GM23338 (cell line): ENCODE data around the gene ZBTB24. TPM values are rescaled to one million over a fixed set of nuclear protein-coding genes. Genes with fewer than 3 reads are reported as not detected.
A peak's percentile ranks its signal among the peaks of the same experiment; 100 is the strongest.

Source experiments
- ATAC-seq: fragments of 200-7000 bp; cut with Tn5 transposase; 3 replicates; pipeline ENCODE4 v1.9.1; 2020
- DNase-seq: peaks from one replicate; pipeline ENCODE4 v3.0.0-alpha.2; 2015; ENCODE audit warnings: low spot score
- H2AFZ ChIP-seq: fragments of 200-600 bp; sonication (generic); 2 replicates; pipeline ENCODE4 v1.8.0; 2016; ENCODE audit warnings: antibody characterized with exemption, mild to moderate bottlenecking, moderate library complexity
- H3F3A ChIP-seq: fragments of 200-600 bp; sonication (generic); replicated peaks from 2 replicates; pipeline ENCODE4 v1.8.0; 2017; ENCODE audit warnings: antibody characterized with exemption, mixed run types, low read depth
- H3K27ac ChIP-seq: fragments of 200-600 bp; sonication (generic); 2 replicates; pipeline ENCODE4 v1.6.1; 2016; ENCODE audit warnings: low read depth
- H3K27me3 ChIP-seq: fragments of 200-600 bp; sonication (generic); 2 replicates; pipeline ENCODE4 v1.8.0; 2016; ENCODE audit warnings: mild to moderate bottlenecking, mixed run types, moderate library complexity; ENCODE audit not compliant: insufficient read depth
- H3K36me3 ChIP-seq: fragments of 200-600 bp; sonication (generic); 2 replicates; pipeline ENCODE4 v1.8.0; 2016; ENCODE audit warnings: mild to moderate bottlenecking; ENCODE audit not compliant: insufficient read depth
- H3K4me1 ChIP-seq: fragments of 200-600 bp; sonication (generic); 2 replicates; pipeline ENCODE4 v1.8.0; 2016; ENCODE audit warnings: mild to moderate bottlenecking, moderate library complexity; ENCODE audit not compliant: insufficient read depth
- H3K4me2 ChIP-seq: fragments of 200-600 bp; sonication (generic); 2 replicates; pipeline ENCODE4 v1.7.1; 2017; ENCODE audit warnings: mixed run types
- H3K4me3 ChIP-seq: fragments of 200-600 bp; sonication (generic); 2 replicates; pipeline ENCODE4 v1.6.1; 2016; ENCODE audit warnings: mixed run types
- H3K79me2 ChIP-seq: fragments of 200-600 bp; sonication (generic); replicated peaks from 2 replicates; pipeline ENCODE4 v1.8.0; 2017; ENCODE audit warnings: mild to moderate bottlenecking; ENCODE audit not compliant: insufficient read depth
- H3K9me2 ChIP-seq: fragments of 200-600 bp; sonication (generic); 2 replicates; pipeline ENCODE4 v1.8.0; 2017; ENCODE audit not compliant: insufficient read depth
- H4K20me1 ChIP-seq: fragments of 200-600 bp; sonication (generic); replicated peaks from 2 replicates; pipeline ENCODE4 v1.8.0; 2017; ENCODE audit warnings: mild to moderate bottlenecking; ENCODE audit not compliant: insufficient read depth
- H3K27ac Mint-ChIP-seq: 2 replicates; pipeline ENCODE4 v1.8.0; 2020; ENCODE audit warnings: inconsistent platforms, mild to moderate bottlenecking, moderate library complexity, mixed read lengths
- H3K27me3 Mint-ChIP-seq: 3 replicates; pipeline ENCODE4 v1.8.0; 2022; ENCODE audit warnings: low read depth, mild to moderate bottlenecking, moderate library complexity, mixed read lengths, inconsistent platforms; ENCODE audit not compliant: insufficient read depth, poor library complexity
- H3K36me3 Mint-ChIP-seq: 3 replicates; pipeline ENCODE4 v1.8.0; 2021; ENCODE audit warnings: low read depth, mild to moderate bottlenecking, inconsistent platforms, moderate library complexity, mixed read lengths
- H3K4me1 Mint-ChIP-seq: 3 replicates; pipeline ENCODE4 v1.8.0; 2020; ENCODE audit warnings: mild to moderate bottlenecking, inconsistent platforms, mixed read lengths
- H3K4me3 Mint-ChIP-seq: 3 replicates; pipeline ENCODE4 v1.8.0; 2021; ENCODE audit warnings: moderate library complexity, mild to moderate bottlenecking, inconsistent platforms, mixed read lengths
- H3K9me3 Mint-ChIP-seq: 3 replicates; pipeline ENCODE4 v1.8.0; 2020; ENCODE audit warnings: moderate library complexity, mild to moderate bottlenecking, inconsistent platforms, mixed read lengths
- CTCF ChIP-seq, 2 experiments: fragments of 200-600 bp in 1 of 2; sonication (generic) in 1 of 2; conservative IDR thresholded peaks; 2 replicates each; pipeline versions ENCODE4 v1.5.1 to v1.6.1; 2016 to 2017; ENCODE audit warnings: antibody characterized with exemption in 2 of 2, low read depth in 2 of 2, mild to moderate bottlenecking in 2 of 2, moderate library complexity in 1 of 2
- ETS1 ChIP-seq: IDR thresholded peaks from 2 replicates; pipeline ENCODE4 v1.6.1; 2016; ENCODE audit warnings: antibody characterized with exemption
- EZH2 ChIP-seq: fragments of 200-600 bp; sonication (generic); IDR thresholded peaks from one replicate; pipeline ENCODE4 v1.8.0; 2017; ENCODE audit warnings: antibody characterized with exemption, mild to moderate bottlenecking, low read depth; ENCODE audit not compliant: unreplicated experiment
- POLR2AphosphoS5 ChIP-seq: IDR thresholded peaks from 2 replicates; pipeline ENCODE4 v1.6.1; 2016; ENCODE audit warnings: antibody characterized with exemption, low read depth
- ZNF114 ChIP-seq: fragments of 250-450 bp; sonication (Bioruptor Pico); IDR thresholded peaks from 2 replicates; pipeline ENCODE4 v1.5.0; 2020; ENCODE audit warnings: mild to moderate bottlenecking, moderate library complexity
- ZNF331 ChIP-seq: fragments of 250-450 bp; sonication (Bioruptor Pico); IDR thresholded peaks from 2 replicates; pipeline ENCODE4 v1.5.0; 2020; ENCODE audit warnings: low read depth, mild to moderate bottlenecking, moderate library complexity
- ZNF462 ChIP-seq: fragments of 250-450 bp; sonication (Bioruptor Pico); IDR thresholded peaks from 2 replicates; pipeline ENCODE4 v1.5.0; 2020; ENCODE audit warnings: mild to moderate bottlenecking, moderate library complexity
- polyA plus RNA-seq: library from polyadenylated mRNA; unstranded; fragments of >200 nt; fragmentation: Nextera tagmentation; extraction: Ambion mirVana; gene quantifications from 2 replicates; pipeline ENCODE4 v1.2.1, GENCODE V29; 2016
- total RNA-seq: library from RNA; depleted of rRNA; stranded (reverse); fragments of >200 nt; shearing (Covaris generic); gene quantifications from 2 replicates; pipeline ENCODE4 v1.2.3, GENCODE V29; 2014

ZBTB24 gene
- total and polyA plus RNA-seq, 2 experiments from 2014 or later, result 7.9 to 22.0 TPM

DNA sequence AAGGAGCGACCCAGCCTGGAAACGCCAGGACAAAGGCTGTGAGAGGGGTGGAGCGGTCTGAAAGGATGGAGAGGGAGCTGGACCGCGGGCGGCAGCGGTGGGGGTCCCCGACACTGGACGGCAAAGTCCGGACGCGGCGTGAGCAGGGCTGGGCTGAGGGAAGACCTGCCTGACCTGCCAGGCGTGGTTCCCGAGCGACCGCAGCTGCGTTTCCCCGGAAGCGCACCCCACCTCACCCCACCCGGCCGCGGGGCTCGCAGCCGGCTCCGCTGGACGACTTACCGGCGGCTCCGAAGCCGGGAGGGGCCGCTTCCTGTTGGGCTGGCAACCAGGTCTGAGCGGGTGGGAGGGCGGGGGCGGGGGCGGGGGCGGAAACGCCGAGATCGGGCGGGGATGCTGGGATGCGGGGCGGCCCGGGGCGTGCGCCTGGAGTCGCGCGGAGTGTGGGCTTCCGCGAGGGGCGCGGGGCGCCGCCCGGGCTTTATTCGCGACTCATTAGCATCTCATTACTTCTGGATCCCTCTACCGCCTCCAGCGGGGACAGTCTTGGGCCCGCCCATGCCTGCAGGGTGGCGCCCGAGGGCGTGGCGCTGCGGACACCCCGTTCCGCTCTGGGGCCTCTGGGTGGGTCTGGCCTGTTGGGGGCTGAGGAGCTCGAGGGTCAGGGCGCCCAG lies 27.4 kb downstream of the ZBTB24 start, which contains the start of gene MICAL1:
TSS of gene MICAL1 (minus strand) at position 336 of the 674 bp plus-strand sequence. CDS start 1,576 bp downstream, outside the sequence.
- Histone ChIP-seq H3F3A (peaks cover 9% of the 10 kb centered on the region; the same call in 1 of the 2 replicates), H3K4me3 (peak within 1 kb of the TSS; percentile 94), H3K9me2 (no peaks in the 10 kb centered on the region), H3K27me3 (no peaks in the 10 kb centered on the region; the same call in 1 of the 2 replicates), H3K4me2 (peak within 1 kb of the TSS; percentile 91), H2AFZ (peak within 1 kb of the TSS; percentile 99), H3K27ac (no peak within 1 kb of the TSS), H3K79me2 (no peaks in the 10 kb centered on the region), H4K20me1 (peaks cover 4% of the 10 kb centered on the region), H3K36me3 (no peaks in the 10 kb centered on the region), H3K4me1 (peaks cover 30% of the 10 kb centered on the region)
- ATAC-seq (peak; percentile 78), DNase-seq (peak; percentile 72)
- H3K4me1 Mint-ChIP-seq, result peaks cover 38% of the 10 kb centered on the region
- no peak within 1 kb of the TSS for H3K27ac Mint-ChIP-seq
- no peak for TF ChIP-seq ETS1
- peak; percentile 65 for TF ChIP-seq POLR2AphosphoS5
- peaks cover 2% of the 10 kb centered on the region; the same call in 2 of the 3 replicates for H3K36me3 Mint-ChIP-seq
- peak within 1 kb of the TSS; percentile 97 for H3K4me3 Mint-ChIP-seq
- H3K27me3 Mint-ChIP-seq, result peaks cover 27% of the 10 kb centered on the region
- H3K9me3 Mint-ChIP-seq, result no peaks in the 10 kb centered on the region

GRCh38 chr6:109454496-109455436 lies 28.3 kb downstream of the ZBTB24 start:
- no peaks in the 10 kb centered on the region for H3K9me2 ChIP-seq
- DNase-seq, result peak; percentile 48
- peak overlapping the region; percentile 97 for H3K4me3 Mint-ChIP-seq
- H3K27ac Mint-ChIP-seq, result no peak overlapping the region
- no peaks in the 10 kb centered on the region; the same call in 1 of the 3 replicates for H3K36me3 Mint-ChIP-seq
- peaks cover 28% of the 10 kb centered on the region for H3K27me3 Mint-ChIP-seq
- no peaks in the 10 kb centered on the region for H3K9me3 Mint-ChIP-seq
- H3K79me2 ChIP-seq, result no peaks in the 10 kb centered on the region
- peak; percentile 14 for ATAC-seq
- H3K4me1 Mint-ChIP-seq, result peaks cover 43% of the 10 kb centered on the region
- H3F3A ChIP-seq, result peaks cover 9% of the 10 kb centered on the region; the same call in 1 of the 2 replicates
- H3K4me2 ChIP-seq, result peak overlapping the region; percentile 91
- H3K27ac ChIP-seq, result no peak overlapping the region
- no peaks in the 10 kb centered on the region for H3K36me3 ChIP-seq
- H3K4me3 ChIP-seq, result peak overlapping the region; percentile 94
- peaks cover 30% of the 10 kb centered on the region for H3K4me1 ChIP-seq
- H4K20me1 ChIP-seq, result peaks cover 4% of the 10 kb centered on the region
- H2AFZ ChIP-seq, result peak overlapping the region; percentile 99
- no peaks in the 10 kb centered on the region; the same call in 1 of the 2 replicates for H3K27me3 ChIP-seq
- TF ChIP-seq ZNF462 (CRISPR knock-in tag), result no peak
- no peak for TF ChIP-seq ZNF114 (CRISPR knock-in tag)
- no peak for TF ChIP-seq ZNF331 (CRISPR knock-in tag)
- no peak; the same call in 1 of the 2 replicates for TF ChIP-seq POLR2AphosphoS5
- TF ChIP-seq EZH2, result no peak
- no peak for TF ChIP-seq ETS1
- no peak for TF ChIP-seq CTCF (conservative IDR thresholded peaks at IDR 0.05; ENCODE audit: low read depth in 2 of 2)
